GM18951 (cell line): ENCODE measurements around the gene DNAJC5.
"Not testable (repeated sequence)": the region's sequence is repeated elsewhere in the genome, so short reads cannot be mapped to it uniquely, and the experiment has no call there.

ENCODE experiments used
- POLR2A ChIP-seq: IDR thresholded peaks from 4 replicates; pipeline ENCODE4 v1.6.1; 2011; ENCODE audit warnings: mild to moderate bottlenecking; ENCODE audit not compliant: insufficient read length, insufficient read depth; ENCODE audit errors: extremely low read depth
- in situ Hi-C: fragments of 300-500 bp; cut with MboI; formaldehyde crosslinking; loops from one replicate; pipeline ENCODE4 v1.12.0; 2022; ENCODE audit warnings: low sequenced_read_pairs, mixed read lengths, inconsistent platforms; ENCODE audit not compliant: unreplicated experiment

Gene DNAJC5

GRCh38 chr20:63896264-63897105 lies 1.6 kb downstream of the DNAJC5 start:
- in situ Hi-C loops, result no loop called here
- TF ChIP-seq POLR2A, result no peak

DNA sequence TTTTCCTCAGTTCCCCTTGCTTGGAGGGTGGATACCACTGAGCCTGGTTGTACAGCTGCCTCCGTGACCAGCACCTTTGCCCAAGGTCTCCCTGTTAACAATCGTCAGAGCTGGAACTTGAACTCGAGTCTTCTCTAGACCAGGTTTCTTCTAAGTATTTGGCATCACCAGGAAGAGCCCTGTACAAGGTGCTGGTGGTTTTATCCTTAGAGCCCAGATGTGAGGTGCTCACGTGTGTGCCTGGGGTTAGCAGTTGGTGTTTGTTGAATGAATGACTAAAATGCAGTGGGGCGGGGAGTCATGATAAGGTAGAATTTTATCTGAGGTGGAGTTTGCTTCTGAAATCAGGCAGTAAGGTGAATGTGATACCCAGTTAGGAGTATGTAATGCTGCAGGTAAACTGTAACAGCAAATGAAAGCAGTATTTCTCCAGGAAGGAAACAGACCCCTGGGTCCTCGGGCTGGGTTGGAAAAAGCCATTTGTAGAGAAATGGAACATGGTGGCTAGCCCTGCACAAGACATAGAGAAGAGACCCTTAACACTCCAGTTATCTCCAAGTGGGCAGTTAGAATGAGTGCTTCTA lies 3.1 kb downstream of the DNAJC5 start:
- TF ChIP-seq POLR2A, result no peak
- in situ Hi-C loops, result no loop called here

DNA sequence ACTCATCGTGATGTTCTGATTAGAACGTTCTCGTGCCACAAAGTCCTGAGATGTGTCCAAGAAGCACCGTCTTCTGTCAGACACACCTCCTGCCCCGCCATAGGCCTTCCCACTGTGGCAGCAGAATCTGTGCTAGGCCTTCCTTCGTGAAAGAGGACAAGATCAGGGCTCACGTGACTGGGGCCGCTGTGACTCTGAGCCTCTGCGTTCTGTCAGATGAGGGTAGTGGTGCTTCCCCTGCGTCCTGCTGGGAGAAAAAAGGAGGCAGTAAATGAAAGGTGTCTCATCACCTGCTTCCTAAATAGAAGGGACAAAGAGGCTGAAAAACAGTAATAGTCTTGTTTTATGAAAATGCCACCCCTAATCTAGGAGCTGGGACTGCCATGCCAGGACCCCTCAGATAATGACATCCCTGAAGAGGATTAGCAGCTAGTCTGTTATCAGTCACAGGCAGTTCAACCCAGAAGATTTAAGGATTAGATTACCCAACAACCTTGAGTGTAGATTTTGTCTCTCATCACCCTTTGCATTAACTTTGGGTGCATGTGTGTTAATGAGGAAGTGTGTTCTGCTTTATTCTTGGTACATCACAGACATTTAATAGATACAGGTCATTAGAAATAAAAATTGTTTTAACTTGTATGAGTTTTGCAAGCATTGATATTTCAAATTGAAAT lies 4.1 kb downstream of the DNAJC5 start:
- in situ Hi-C loops, result no loop called here
- no peak for TF ChIP-seq POLR2A

GRCh38 chr20:63900413-63900812 lies 5.5 kb downstream of the DNAJC5 start:
- no peak for TF ChIP-seq POLR2A
- in situ Hi-C loops, result no loop called here

GRCh38 chr20:63903796-63904561 lies 9.1 kb downstream of the DNAJC5 start:
- in situ Hi-C loops, result no loop called here
- no peak for TF ChIP-seq POLR2A

GRCh38 chr20:63908008-63908682 lies 13.2 kb downstream of the DNAJC5 start:
- TF ChIP-seq POLR2A, result no peak
- in situ Hi-C loops, result no loop called here

DNA sequence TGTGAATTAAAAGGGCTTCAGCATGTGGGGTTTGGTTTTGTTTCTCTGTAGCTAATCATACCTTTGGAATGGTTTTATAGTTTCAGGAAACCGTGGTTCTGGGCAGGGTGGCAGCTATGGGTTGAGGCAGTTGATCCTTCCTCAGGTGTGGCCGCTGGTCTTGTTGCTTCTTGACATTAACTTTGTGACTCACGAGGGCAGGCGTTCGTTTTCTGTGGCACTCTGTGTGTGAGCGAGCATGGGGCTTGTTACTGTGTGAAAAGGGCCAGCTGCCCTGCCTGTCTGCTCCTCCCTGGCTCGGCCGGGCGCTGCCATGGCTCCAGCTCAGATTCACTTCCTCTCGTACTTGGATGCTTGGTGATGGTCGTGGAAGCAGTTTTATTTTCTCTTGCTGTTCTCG lies 16.2 kb downstream of the DNAJC5 start:
- no peak for TF ChIP-seq POLR2A
- in situ Hi-C loops, result no loop called here

DNA sequence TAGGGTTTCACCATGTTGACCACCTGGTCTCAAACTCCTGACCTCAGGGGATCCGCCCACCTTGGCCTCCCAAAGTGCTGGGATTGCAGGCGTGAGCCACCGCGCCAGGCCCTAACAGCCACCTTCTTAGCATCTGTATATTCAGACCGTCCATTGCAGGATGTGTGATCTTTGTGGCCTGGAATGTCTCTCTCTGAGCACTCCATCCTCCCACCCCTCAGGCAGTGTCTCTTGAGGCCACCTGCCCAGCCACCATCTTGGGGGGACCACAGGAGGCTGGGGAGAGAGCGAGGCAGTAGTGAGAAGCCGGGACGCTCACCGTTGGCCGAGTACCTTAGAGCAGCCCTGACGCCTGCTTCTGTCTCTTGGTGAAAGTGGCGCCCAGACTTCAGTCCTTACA lies 18.8 kb downstream of the DNAJC5 start:
- no peak for TF ChIP-seq POLR2A
- in situ Hi-C loops, result no loop called here

GRCh38 chr20:63915471-63915870 lies 20.5 kb downstream of the DNAJC5 start:
- in situ Hi-C loops, result no loop called here
- TF ChIP-seq POLR2A, result no peak

DNA sequence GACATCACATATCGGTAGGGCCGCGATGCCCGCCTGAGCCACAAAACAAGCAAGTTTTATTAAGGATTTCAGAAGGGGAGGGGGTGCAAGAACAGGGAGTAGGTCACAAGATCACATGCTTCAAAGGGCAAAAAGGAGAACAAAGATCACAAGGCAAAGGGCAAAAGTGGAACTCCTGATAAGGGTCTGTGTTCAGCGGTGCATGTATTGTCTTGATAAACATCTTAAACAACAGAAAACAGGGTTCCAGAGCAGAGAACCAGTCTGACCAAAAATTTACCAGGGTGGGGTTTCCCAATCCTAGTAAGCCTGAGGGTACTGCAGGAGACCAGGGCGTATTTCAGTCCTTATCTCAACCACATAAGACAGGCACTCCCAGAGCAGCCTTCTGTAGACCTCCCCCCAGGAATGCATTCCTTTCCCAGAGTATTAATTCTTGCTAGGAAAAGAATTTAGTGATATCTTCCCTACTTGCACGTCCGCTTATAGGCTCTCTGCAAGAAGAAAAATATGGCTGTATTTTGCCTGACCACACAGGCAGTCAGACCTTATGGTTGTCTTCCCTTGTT lies 21.5 kb downstream of the DNAJC5 start:
- in situ Hi-C loops, result not testable (repeated sequence)

DNA sequence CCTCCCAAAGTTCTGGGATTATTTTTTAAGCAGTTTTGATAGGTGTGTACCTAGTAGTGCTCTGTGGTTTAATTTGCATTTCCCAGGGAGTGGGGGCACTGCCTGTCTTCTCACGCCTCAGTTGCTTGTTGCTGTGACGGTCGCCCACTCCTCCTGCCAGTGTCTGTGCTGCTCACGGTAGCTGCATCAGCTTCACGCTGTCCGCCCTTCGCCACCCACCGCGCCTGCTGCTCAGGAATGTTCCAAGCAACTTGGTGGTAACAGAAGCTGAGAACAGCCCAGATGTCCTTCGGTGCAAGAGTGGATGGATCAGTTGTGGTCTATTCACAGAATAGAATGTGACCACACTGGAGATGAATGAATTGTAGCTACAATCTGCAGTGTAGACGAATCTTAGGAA lies 22.9 kb downstream of the DNAJC5 start:
- in situ Hi-C loops, result no loop called here
- TF ChIP-seq POLR2A, result no peak

- in situ Hi-C loops, result no loop called here
- TF ChIP-seq POLR2A, result no peak
Measured at GRCh38 chr20:63919130-63919529, 24.2 kb downstream of the DNAJC5 start.
